Stimulated activated CD8-positive, alpha-beta memory T cell treated with anti-CD3 and anti-CD28 coated beads, Interleukin-4, amount 100 ng/mL, for 1 hour (primary cell): ENCODE measurements around the gene GPC5.
"Not testable (repeated sequence)": the region's sequence is repeated elsewhere in the genome, so short reads cannot be mapped to it uniquely, and the experiment has no call there.

Experiments
- DNase-seq, 2 donors: peaks; one replicate each; pipeline ENCODE4 v3.0.0-alpha.2; 2020; ENCODE audit warnings: low read depth in 2 of 2, low spot score in 1 of 2

GPC5 gene

GRCh38 chr13:91368676-91369440, 29.6 kb upstream of the GPC5 start:
- no peak for DNase-seq

- DNase-seq = no peak
Observed at GRCh38 chr13:91369441-91369831, 29.0 kb upstream of the GPC5 start.

- DNase-seq = no peak
Observed at GRCh38 chr13:91370501-91370900, 27.9 kb upstream of the GPC5 start.

- DNase-seq = no peak
Observed at GRCh38 chr13:91372911-91373310, 25.5 kb upstream of the GPC5 start.

- no peak for DNase-seq
Observed at GRCh38 chr13:91375116-91375729, 23.2 kb upstream of the GPC5 start.

GRCh38 chr13:91381371-91381770, 17.1 kb upstream of the GPC5 start:
- DNase-seq = no peak

- DNase-seq = no peak
Observed at GRCh38 chr13:91383836-91384235, 14.6 kb upstream of the GPC5 start.

GRCh38 chr13:91384896-91385295, 13.5 kb upstream of the GPC5 start:
- no peak for DNase-seq

GRCh38 chr13:91389186-91389585, 9.2 kb upstream of the GPC5 start:
- no peak for DNase-seq

GRCh38 chr13:91397595-91397994, 826 bp upstream of the GPC5 start:
- DNase-seq = no peak

- no peak for DNase-seq
Observed at GRCh38 chr13:91399189-91400062, 1.0 kb downstream of the GPC5 start.

GRCh38 chr13:91400063-91400399, 1.6 kb downstream of the GPC5 start:
- no peak for DNase-seq

- no peak for DNase-seq
Observed at GRCh38 chr13:91400671-91401070, 2.2 kb downstream of the GPC5 start.

- DNase-seq = no peak
Observed at GRCh38 chr13:91401920-91402319, 3.5 kb downstream of the GPC5 start.

- DNase-seq = no peak
Observed at GRCh38 chr13:91405240-91405639, 6.8 kb downstream of the GPC5 start.

- no peak for DNase-seq
Observed at GRCh38 chr13:91406619-91407018, 8.2 kb downstream of the GPC5 start.

- DNase-seq = no peak
Observed at GRCh38 chr13:91408971-91409370, 10.6 kb downstream of the GPC5 start.

- DNase-seq = not testable (repeated sequence)
Observed at GRCh38 chr13:91416579-91416978, 18.2 kb downstream of the GPC5 start.

- no peak for DNase-seq
Observed at GRCh38 chr13:91417660-91418325, 19.4 kb downstream of the GPC5 start.

- DNase-seq = no peak
Observed at GRCh38 chr13:91426913-91427312, 28.5 kb downstream of the GPC5 start.

GRCh38 chr13:91438674-91439073, 40.3 kb downstream of the GPC5 start:
- not testable (repeated sequence) for DNase-seq

GRCh38 chr13:91450913-91451312, 52.5 kb downstream of the GPC5 start:
- DNase-seq = no peak
